Measurements from ENCODE around the gene MPIG6B.

Gene MPIG6B

GRCh38 chr6:31764198-31764597 lies 41.0 kb downstream of the MPIG6B start:
- Histone ChIP-seq H3K4me3 (ENCODE audit: low read depth in 1 of 2, low read length in 2 of 2) (no peak overlapping the region), H3K36me3 (ENCODE audit: control insufficient read depth in 1 of 2, insufficient read depth in 2 of 2, low read length in 2 of 2) (no peaks in the 10 kb centered on the region), H3K27ac (ENCODE audit: low read length) (no peak overlapping the region), H3K4me1 (ENCODE audit: control insufficient read depth in 1 of 2, insufficient read depth in 2 of 2, low read length in 2 of 2) (peaks cover 0 to 10% of the 10 kb centered on the region in 2 donors), H3K27me3 (ENCODE audit: low read depth, low read length) (no peaks in the 10 kb centered on the region), H3K9me3 (ENCODE audit: control insufficient read depth in 1 of 2, low read length in 2 of 2) (no peaks in the 10 kb centered on the region)

GRCh38 chr6:31765559-31765909 lies 42.4 kb downstream of the MPIG6B start:
- Histone ChIP-seq H3K9me3 (ENCODE audit: control insufficient read depth in 1 of 2, low read length in 2 of 2) (no peaks in the 10 kb centered on the region), H3K36me3 (ENCODE audit: control insufficient read depth in 1 of 2, insufficient read depth in 2 of 2, low read length in 2 of 2) (no peaks in the 10 kb centered on the region), H3K4me3 (ENCODE audit: low read depth in 1 of 2, low read length in 2 of 2) (peak overlapping the region in 1 of 2 donors; percentile 48), H3K27me3 (ENCODE audit: low read depth, low read length) (no peaks in the 10 kb centered on the region), H3K4me1 (ENCODE audit: control insufficient read depth in 1 of 2, insufficient read depth in 2 of 2, low read length in 2 of 2) (peaks cover 0 to 10% of the 10 kb centered on the region in 2 donors), H3K27ac (ENCODE audit: low read length) (no peak overlapping the region)

- H3K36me3 ChIP-seq (ENCODE audit: control insufficient read depth in 1 of 2, insufficient read depth in 2 of 2, low read length in 2 of 2) = no peaks in the 10 kb centered on the region
- H3K4me3 ChIP-seq (ENCODE audit: low read depth in 1 of 2, low read length in 2 of 2) = peak overlapping the region; percentile 15 to 48
- no peaks in the 10 kb centered on the region for H3K9me3 ChIP-seq (ENCODE audit: control insufficient read depth in 1 of 2, low read length in 2 of 2)
- H3K27me3 ChIP-seq (ENCODE audit: low read depth, low read length) = no peaks in the 10 kb centered on the region
- peaks cover 0 to 10% of the 10 kb centered on the region in 2 donors for H3K4me1 ChIP-seq (ENCODE audit: control insufficient read depth in 1 of 2, insufficient read depth in 2 of 2, low read length in 2 of 2)
- H3K27ac ChIP-seq (ENCODE audit: low read length) = no peak overlapping the region
These were observed 43.0 kb downstream of the MPIG6B start for GRCh38 chr6:31765910-31766794.

- Histone ChIP-seq H3K4me3 (ENCODE audit: low read depth in 1 of 2, low read length in 2 of 2) (no peak overlapping the region), H3K27me3 (ENCODE audit: low read depth, low read length) (no peaks in the 10 kb centered on the region), H3K27ac (ENCODE audit: low read length) (no peak overlapping the region), H3K4me1 (ENCODE audit: control insufficient read depth in 1 of 2, insufficient read depth in 2 of 2, low read length in 2 of 2) (peaks cover 0 to 10% of the 10 kb centered on the region in 2 donors), H3K9me3 (ENCODE audit: control insufficient read depth in 1 of 2, low read length in 2 of 2) (no peaks in the 10 kb centered on the region), H3K36me3 (ENCODE audit: control insufficient read depth in 1 of 2, insufficient read depth in 2 of 2, low read length in 2 of 2) (no peaks in the 10 kb centered on the region)
These were observed 44.0 kb downstream of the MPIG6B start for GRCh38 chr6:31767096-31767645.

- Histone ChIP-seq H3K27ac (ENCODE audit: low read length) (no peak overlapping the region), H3K36me3 (ENCODE audit: control insufficient read depth in 1 of 2, insufficient read depth in 2 of 2, low read length in 2 of 2) (no peaks in the 10 kb centered on the region), H3K4me3 (ENCODE audit: low read depth in 1 of 2, low read length in 2 of 2) (no peak overlapping the region), H3K4me1 (ENCODE audit: control insufficient read depth in 1 of 2, insufficient read depth in 2 of 2, low read length in 2 of 2) (peaks cover 0 to 7% of the 10 kb centered on the region in 2 donors), H3K9me3 (ENCODE audit: control insufficient read depth in 1 of 2, low read length in 2 of 2) (no peaks in the 10 kb centered on the region), H3K27me3 (ENCODE audit: low read depth, low read length) (no peaks in the 10 kb centered on the region)
These were observed 45.4 kb downstream of the MPIG6B start for GRCh38 chr6:31768363-31769257.

GRCh38 chr6:31769684-31770371 lies 46.7 kb downstream of the MPIG6B start:
- Histone ChIP-seq H3K27ac (ENCODE audit: low read length) (no peak overlapping the region), H3K4me3 (ENCODE audit: low read depth in 1 of 2, low read length in 2 of 2) (no peak overlapping the region), H3K36me3 (ENCODE audit: control insufficient read depth in 1 of 2, insufficient read depth in 2 of 2, low read length in 2 of 2) (no peaks in the 10 kb centered on the region)

GRCh38 chr6:31770860-31771259 lies 47.7 kb downstream of the MPIG6B start:
- no peaks in the 10 kb centered on the region for H3K36me3 ChIP-seq (ENCODE audit: control insufficient read depth in 1 of 2, insufficient read depth in 2 of 2, low read length in 2 of 2)

More at GRCh38 chr6:31769684-31770371, 46.7 kb downstream of the MPIG6B start:
- Histone ChIP-seq H3K9me3 (ENCODE audit: control insufficient read depth in 1 of 2, low read length in 2 of 2) (no peaks in the 10 kb centered on the region), H3K27me3 (ENCODE audit: low read depth, low read length) (no peaks in the 10 kb centered on the region), H3K4me1 (ENCODE audit: control insufficient read depth in 1 of 2, insufficient read depth in 2 of 2, low read length in 2 of 2) (peaks cover 0 to 7% of the 10 kb centered on the region in 2 donors)

GRCh38 chr6:31771992-31772358 lies 48.8 kb downstream of the MPIG6B start:
- Histone ChIP-seq H3K9me3 (ENCODE audit: control insufficient read depth in 1 of 2, low read length in 2 of 2) (no peaks in the 10 kb centered on the region), H3K27ac (ENCODE audit: low read length) (no peak overlapping the region), H3K36me3 (ENCODE audit: control insufficient read depth in 1 of 2, insufficient read depth in 2 of 2, low read length in 2 of 2) (no peaks in the 10 kb centered on the region), H3K4me3 (ENCODE audit: low read depth in 1 of 2, low read length in 2 of 2) (no peak overlapping the region), H3K4me1 (ENCODE audit: control insufficient read depth in 1 of 2, insufficient read depth in 2 of 2, low read length in 2 of 2) (peaks cover 0 to 7% of the 10 kb centered on the region in 2 donors), H3K27me3 (ENCODE audit: low read depth, low read length) (no peaks in the 10 kb centered on the region)

More at GRCh38 chr6:31770860-31771259, 47.7 kb downstream of the MPIG6B start:
- Histone ChIP-seq H3K27ac (ENCODE audit: low read length) (no peak overlapping the region), H3K4me1 (ENCODE audit: control insufficient read depth in 1 of 2, insufficient read depth in 2 of 2, low read length in 2 of 2) (peaks cover 0 to 3% of the 10 kb centered on the region in 2 donors), H3K9me3 (ENCODE audit: control insufficient read depth in 1 of 2, low read length in 2 of 2) (no peaks in the 10 kb centered on the region), H3K27me3 (ENCODE audit: low read depth, low read length) (no peaks in the 10 kb centered on the region), H3K4me3 (ENCODE audit: low read depth in 1 of 2, low read length in 2 of 2) (no peak overlapping the region)

- no peak overlapping the region for H3K27ac ChIP-seq (ENCODE audit: low read length)
- H3K4me3 ChIP-seq (ENCODE audit: low read depth in 1 of 2, low read length in 2 of 2) = no peak overlapping the region
- H3K36me3 ChIP-seq (ENCODE audit: control insufficient read depth in 1 of 2, insufficient read depth in 2 of 2, low read length in 2 of 2) = peaks cover under 1 to 19% of the 10 kb centered on the region in 2 donors
- H3K27me3 ChIP-seq (ENCODE audit: low read depth, low read length) = no peaks in the 10 kb centered on the region
- no peaks in the 10 kb centered on the region for H3K9me3 ChIP-seq (ENCODE audit: control insufficient read depth in 1 of 2, low read length in 2 of 2)
- peaks cover 0 to 12% of the 10 kb centered on the region in 2 donors for H3K4me1 ChIP-seq (ENCODE audit: control insufficient read depth in 1 of 2, insufficient read depth in 2 of 2, low read length in 2 of 2)
These were observed 52.0 kb downstream of the MPIG6B start for GRCh38 chr6:31775184-31775583.

- no peak overlapping the region for H3K4me3 ChIP-seq (ENCODE audit: low read depth in 1 of 2, low read length in 2 of 2)
- H3K27ac ChIP-seq (ENCODE audit: low read length) = no peak overlapping the region
- peaks cover 7 to 26% of the 10 kb centered on the region in 2 donors for H3K36me3 ChIP-seq (ENCODE audit: control insufficient read depth in 1 of 2, insufficient read depth in 2 of 2, low read length in 2 of 2)
- H3K9me3 ChIP-seq (ENCODE audit: control insufficient read depth in 1 of 2, low read length in 2 of 2) = no peaks in the 10 kb centered on the region
- H3K4me1 ChIP-seq (ENCODE audit: control insufficient read depth in 1 of 2, insufficient read depth in 2 of 2, low read length in 2 of 2) = peaks cover 0 to 12% of the 10 kb centered on the region in 2 donors
- H3K27me3 ChIP-seq (ENCODE audit: low read depth, low read length) = no peaks in the 10 kb centered on the region
These were observed 52.7 kb downstream of the MPIG6B start for GRCh38 chr6:31775633-31776484.

Data from muscle layer of duodenum (tissue), 2 donors.